ENCODE results near the gene AKAP3. TPM values are rescaled to one million over a fixed set of nuclear protein-coding genes. Genes with fewer than 3 reads are reported as not detected.
A peak's percentile ranks its signal among the peaks of the same experiment; 100 is the strongest.

The AKAP3 gene
- total RNA-seq, 1 experiment from 2014 or later: 0.26 TPM

- TF ChIP-seq CTCF (IDR thresholded peaks at IDR 0.05) (peak; percentile 37; the same call in 1 of the 2 replicates), REST (IDR thresholded peaks at IDR 0.05; ENCODE audit: insufficient read depth in 1 of 2, low read depth in 2 of 2, low read length in 1 of 2) (no peak)
- in situ Hi-C loops (cut with HindIII; ENCODE audit: low pct_unique_long_range_greater_than_20kb, low sequenced_read_pairs): no loop called here
Observed at GRCh38 chr12:4579305-4580102, 69.3 kb downstream of the AKAP3 start.

GRCh38 chr12:4572680-4573079 is 76.2 kb downstream of the AKAP3 start:
- in situ Hi-C loops (cut with HindIII; ENCODE audit: low pct_unique_long_range_greater_than_20kb, low sequenced_read_pairs): no loop called here

More at GRCh38 chr12:4579305-4580102, 69.3 kb downstream of the AKAP3 start:
- ChIA-PET POLR2A (no interaction called here), CTCF (no interaction called here)
- no TSS peak for BruUV-seq (replicated peaks)
- intact Hi-C loops (cut with micrococcal nuclease; ENCODE audit: unreplicated experiment): no loop called here
- Histone ChIP-seq H3K4me3 (ENCODE audit: low read depth in 2 of 2, low read length in 2 of 2) (no peak overlapping the region), H3K27ac (ENCODE audit: low read length) (no peak overlapping the region), H3K27me3 (ENCODE audit: control insufficient read depth, insufficient read depth, low read length) (no peaks in the 10 kb centered on the region), H3K36me3 (ENCODE audit: control insufficient read depth, insufficient read depth, low read length) (no peaks in the 10 kb centered on the region), H3K9me3 (ENCODE audit: control insufficient read depth, insufficient read depth, low read depth, low read length) (no peaks in the 10 kb centered on the region), H3K4me1 (ENCODE audit: control insufficient read depth, insufficient read depth, low read length) (no peaks in the 10 kb centered on the region)
- peak; percentile 4 for DNase-seq (ENCODE audit: low read depth, low spot score)
- ATAC-seq: no peak

More at GRCh38 chr12:4572680-4573079, 76.2 kb downstream of the AKAP3 start:
- intact Hi-C loops (cut with micrococcal nuclease; ENCODE audit: unreplicated experiment): no loop called here
- Histone ChIP-seq H3K4me3 (ENCODE audit: low read depth in 2 of 2, low read length in 2 of 2) (no peak overlapping the region), H3K36me3 (ENCODE audit: control insufficient read depth, insufficient read depth, low read length) (no peaks in the 10 kb centered on the region), H3K27me3 (ENCODE audit: control insufficient read depth, insufficient read depth, low read length) (no peaks in the 10 kb centered on the region), H3K27ac (ENCODE audit: low read length) (no peak overlapping the region), H3K9me3 (ENCODE audit: control insufficient read depth, insufficient read depth, low read depth, low read length) (no peaks in the 10 kb centered on the region), H3K4me1 (ENCODE audit: control insufficient read depth, insufficient read depth, low read length) (no peaks in the 10 kb centered on the region)
- DNase-seq (ENCODE audit: low read depth, low spot score) (no peak), ATAC-seq (no peak)
- no TSS peak for BruUV-seq (replicated peaks)
- no peak for TF ChIP-seq CTCF (IDR thresholded peaks at IDR 0.05)
- TF ChIP-seq TCF7L2 (IDR thresholded peaks at IDR 0.05; ENCODE audit: low read depth, low read length): no peak
- no peak for TF ChIP-seq SIN3A (IDR thresholded peaks at IDR 0.05; ENCODE audit: borderline replicate concordance, insufficient read depth, low read depth, low read length)
- TF ChIP-seq REST (IDR thresholded peaks at IDR 0.05; ENCODE audit: insufficient read depth in 1 of 2, low read depth in 2 of 2, low read length in 1 of 2): no peak
- no peak for TF ChIP-seq POLR2AphosphoS5 (IDR thresholded peaks at IDR 0.05; ENCODE audit: low read depth, low read length)
- ChIA-PET POLR2A (no interaction called here), CTCF (no interaction called here)

Measured in Panc1 (cell line).